ENCODE data around the gene SLF2. TPM values are rescaled to one million over a fixed set of nuclear protein-coding genes. Genes with fewer than 3 reads are reported as not detected.

SLF2 gene
- total and polyA plus RNA-seq, 9 of the 15 experiments (the other 6 are each of a cell fraction or from before 2014, with no cell fraction given) = 1.7 to 18.4 (median 7.8) TPM

- WGBS (ENCODE audit: insufficient coverage, low coverage, missing lambda C conversion rate) = 81% methylated on average over 3 of the region's 3 CpGs
- no peak for ATAC-seq
- intact Hi-C loops (cut with micrococcal nuclease) (no loop called here), in situ Hi-C loops (cut with MboI) (no loop called here)
- H3K9me1 ChIP-seq (ENCODE audit: control insufficient read depth, insufficient read depth, low read length) = no peaks in the 10 kb centered on the region
- no peak overlapping the region for H3K4me2 ChIP-seq (ENCODE audit: insufficient read depth, low read length)
- no peak overlapping the region for H3K27ac ChIP-seq (ENCODE audit: extremely low read depth, low read depth, low read length)
- no peaks in the 10 kb centered on the region for H3K27me3 ChIP-seq (ENCODE audit: control insufficient read depth in 2 of 2, insufficient read depth in 2 of 2, low read length in 2 of 2)
- H3K9ac ChIP-seq (ENCODE audit: insufficient read depth in 1 of 2, low read depth in 2 of 2, low read length in 2 of 2) = no peak overlapping the region
- ChIA-PET POLR2A (no interaction called here), CTCF (ENCODE audit: low intra/inter-chr PET ratio) (no interaction called here)
- no peak for DNase-seq (ENCODE audit: extremely low read depth in 1 of 4, low spot score in 3 of 4)
- TF ChIP-seq MTF1 (CRISPR knock-in tag; IDR thresholded peaks at IDR 0.05; ENCODE audit: borderline replicate concordance) = no peak
- TF ChIP-seq DIDO1 (tag; IDR thresholded peaks at IDR 0.05; ENCODE audit: low read depth) = no peak
- TF ChIP-seq ZNF431 (CRISPR knock-in tag; IDR thresholded peaks at IDR 0.05) = no peak
- no peak for TF ChIP-seq ZNF41 (CRISPR knock-in tag; conservative IDR thresholded peaks at IDR 0.05)
- TF ChIP-seq SP2 (IDR thresholded peaks at IDR 0.05; ENCODE audit: extremely low read depth, low read depth, low read length, poor library complexity, severe bottlenecking) = no peak
- TF ChIP-seq U2AF1 (optimal IDR thresholded peaks at IDR 0.05; ENCODE audit: low read depth, low read length) = no peak
- no peak for TF ChIP-seq ZNF239 (CRISPR knock-in tag; IDR thresholded peaks at IDR 0.05)
- no peak for TF ChIP-seq NCOA4 (IDR thresholded peaks at IDR 0.05; ENCODE audit: partially characterized antibody)
- no peak for TF ChIP-seq ZNF583 (CRISPR knock-in tag; IDR thresholded peaks at IDR 0.05)
- TF ChIP-seq SMARCC2 (IDR thresholded peaks at IDR 0.05; ENCODE audit: low read depth) = no peak
- no peak for TF ChIP-seq RUNX1 (IDR thresholded peaks at IDR 0.05; ENCODE audit: low read depth)
- TF ChIP-seq, protein P1, sequence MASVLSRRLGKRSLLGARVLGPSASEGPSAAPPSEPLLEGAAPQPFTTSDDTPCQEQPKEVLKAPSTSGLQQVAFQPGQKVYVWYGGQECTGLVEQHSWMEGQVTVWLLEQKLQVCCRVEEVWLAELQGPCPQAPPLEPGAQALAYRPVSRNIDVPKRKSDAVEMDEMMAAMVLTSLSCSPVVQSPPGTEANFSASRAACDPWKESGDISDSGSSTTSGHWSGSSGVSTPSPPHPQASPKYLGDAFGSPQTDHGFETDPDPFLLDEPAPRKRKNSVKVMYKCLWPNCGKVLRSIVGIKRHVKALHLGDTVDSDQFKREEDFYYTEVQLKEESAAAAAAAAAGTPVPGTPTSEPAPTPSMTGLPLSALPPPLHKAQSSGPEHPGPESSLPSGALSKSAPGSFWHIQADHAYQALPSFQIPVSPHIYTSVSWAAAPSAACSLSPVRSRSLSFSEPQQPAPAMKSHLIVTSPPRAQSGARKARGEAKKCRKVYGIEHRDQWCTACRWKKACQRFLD (CRISPR knock-in tag; IDR thresholded peaks at IDR 0.05) = no peak
- no peak for TF ChIP-seq ZC3H4 (CRISPR knock-in tag; IDR thresholded peaks at IDR 0.05; ENCODE audit: borderline replicate concordance)
- no peak for TF ChIP-seq KHSRP (IDR thresholded peaks at IDR 0.05)
- no peak for TF ChIP-seq ARID2 (IDR thresholded peaks at IDR 0.05)
- TF ChIP-seq SPI1 (IDR thresholded peaks at IDR 0.05; ENCODE audit: borderline replicate concordance, low read depth, low read length) = no peak
- TF ChIP-seq, protein P2, sequence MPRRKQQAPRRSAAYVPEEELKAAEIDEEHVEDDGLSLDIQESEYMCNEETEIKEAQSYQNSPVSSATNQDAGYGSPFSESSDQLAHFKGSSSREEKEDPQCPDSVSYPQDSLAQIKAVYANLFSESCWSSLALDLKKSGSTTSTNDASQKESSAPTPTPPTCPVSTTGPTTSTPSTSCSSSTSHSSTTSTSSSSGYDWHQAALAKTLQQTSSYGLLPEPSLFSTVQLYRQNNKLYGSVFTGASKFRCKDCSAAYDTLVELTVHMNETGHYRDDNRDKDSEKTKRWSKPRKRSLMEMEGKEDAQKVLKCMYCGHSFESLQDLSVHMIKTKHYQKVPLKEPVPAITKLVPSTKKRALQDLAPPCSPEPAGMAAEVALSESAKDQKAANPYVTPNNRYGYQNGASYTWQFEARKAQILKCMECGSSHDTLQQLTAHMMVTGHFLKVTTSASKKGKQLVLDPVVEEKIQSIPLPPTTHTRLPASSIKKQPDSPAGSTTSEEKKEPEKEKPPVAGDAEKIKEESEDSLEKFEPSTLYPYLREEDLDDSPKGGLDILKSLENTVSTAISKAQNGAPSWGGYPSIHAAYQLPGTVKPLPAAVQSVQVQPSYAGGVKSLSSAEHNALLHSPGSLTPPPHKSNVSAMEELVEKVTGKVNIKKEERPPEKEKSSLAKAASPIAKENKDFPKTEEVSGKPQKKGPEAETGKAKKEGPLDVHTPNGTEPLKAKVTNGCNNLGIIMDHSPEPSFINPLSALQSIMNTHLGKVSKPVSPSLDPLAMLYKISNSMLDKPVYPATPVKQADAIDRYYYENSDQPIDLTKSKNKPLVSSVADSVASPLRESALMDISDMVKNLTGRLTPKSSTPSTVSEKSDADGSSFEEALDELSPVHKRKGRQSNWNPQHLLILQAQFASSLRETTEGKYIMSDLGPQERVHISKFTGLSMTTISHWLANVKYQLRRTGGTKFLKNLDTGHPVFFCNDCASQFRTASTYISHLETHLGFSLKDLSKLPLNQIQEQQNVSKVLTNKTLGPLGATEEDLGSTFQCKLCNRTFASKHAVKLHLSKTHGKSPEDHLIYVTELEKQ (CRISPR knock-in tag; IDR thresholded peaks at IDR 0.05) = no peak
- no peak for TF ChIP-seq MYC (IDR thresholded peaks at IDR 0.05; ENCODE audit: low read depth, low read length)
- TF ChIP-seq MYC (CRISPR knock-in tag; IDR thresholded peaks at IDR 0.05; ENCODE audit: borderline replicate concordance, low read depth) = no peak
- no TSS peak for BruUV-seq (replicated peaks)
- no peaks in the 10 kb centered on the region for H3K79me2 ChIP-seq (ENCODE audit: control insufficient read depth, insufficient read depth, low read length)
- no peaks in the 10 kb centered on the region for H3K9me3 ChIP-seq (replicated peaks; ENCODE audit: control insufficient read depth, insufficient read depth, low read depth, low read length)
- H4K20me1 ChIP-seq (replicated peaks; ENCODE audit: control insufficient read depth, insufficient read depth, low read length) = no peaks in the 10 kb centered on the region
- H3K4me1 ChIP-seq (replicated peaks in 1 of 2; ENCODE audit: control insufficient read depth in 2 of 2, insufficient read depth in 2 of 2, low read length in 2 of 2) = no peaks in the 10 kb centered on the region
- H3K36me3 ChIP-seq (ENCODE audit: control insufficient read depth, insufficient read depth, low read length) = peaks cover 64% of the 10 kb centered on the region
- no peak overlapping the region for H2AFZ ChIP-seq (ENCODE audit: low read depth, low read length)
- FAIRE-seq = no peak
- H3K4me3 ChIP-seq = no peak overlapping the region
Observed at GRCh38 chr10:100948916-100949315, 36.2 kb downstream of the SLF2 start.
